WERI-Rb-1 (cell line): Measurements from ENCODE around the gene IPMK.

Source experiments
- DNase-seq: peaks from one replicate; pipeline ENCODE4 v3.0.0-alpha.2; 2020
- H3K27ac ChIP-seq: fragments of 250-450 bp; sonication (Bioruptor Pico); 2 replicates; pipeline ENCODE4 v1.5.1; 2020; ENCODE audit warnings: mild to moderate bottlenecking, moderate library complexity
- H3K27me3 ChIP-seq: fragments of 250-450 bp; sonication (Bioruptor Pico); 2 replicates; pipeline ENCODE4 v1.5.1; 2021; ENCODE audit warnings: mild to moderate bottlenecking, low read depth, moderate library complexity; ENCODE audit not compliant: insufficient read depth, severe bottlenecking
- H3K36me3 ChIP-seq: fragments of 250-450 bp; sonication (Bioruptor Pico); 2 replicates; pipeline ENCODE4 v1.5.1; 2020; ENCODE audit warnings: mild to moderate bottlenecking, moderate library complexity
- H3K4me3 ChIP-seq: 2 replicates; pipeline ENCODE4 v1.5.1; 2011; ENCODE audit warnings: low read depth, mild to moderate bottlenecking, control low read depth, low read length
- H3K9me3 ChIP-seq: fragments of 250-450 bp; sonication (Bioruptor Pico); 2 replicates; pipeline ENCODE4 v1.5.1; 2021; ENCODE audit warnings: mild to moderate bottlenecking, moderate library complexity; ENCODE audit not compliant: severe bottlenecking
- CTCF ChIP-seq: IDR thresholded peaks from 2 replicates; pipeline ENCODE4 v1.5.1; 2011; ENCODE audit warnings: low read depth, mild to moderate bottlenecking, control low read depth, inconsistent platforms, low read length

The IPMK gene

DNA sequence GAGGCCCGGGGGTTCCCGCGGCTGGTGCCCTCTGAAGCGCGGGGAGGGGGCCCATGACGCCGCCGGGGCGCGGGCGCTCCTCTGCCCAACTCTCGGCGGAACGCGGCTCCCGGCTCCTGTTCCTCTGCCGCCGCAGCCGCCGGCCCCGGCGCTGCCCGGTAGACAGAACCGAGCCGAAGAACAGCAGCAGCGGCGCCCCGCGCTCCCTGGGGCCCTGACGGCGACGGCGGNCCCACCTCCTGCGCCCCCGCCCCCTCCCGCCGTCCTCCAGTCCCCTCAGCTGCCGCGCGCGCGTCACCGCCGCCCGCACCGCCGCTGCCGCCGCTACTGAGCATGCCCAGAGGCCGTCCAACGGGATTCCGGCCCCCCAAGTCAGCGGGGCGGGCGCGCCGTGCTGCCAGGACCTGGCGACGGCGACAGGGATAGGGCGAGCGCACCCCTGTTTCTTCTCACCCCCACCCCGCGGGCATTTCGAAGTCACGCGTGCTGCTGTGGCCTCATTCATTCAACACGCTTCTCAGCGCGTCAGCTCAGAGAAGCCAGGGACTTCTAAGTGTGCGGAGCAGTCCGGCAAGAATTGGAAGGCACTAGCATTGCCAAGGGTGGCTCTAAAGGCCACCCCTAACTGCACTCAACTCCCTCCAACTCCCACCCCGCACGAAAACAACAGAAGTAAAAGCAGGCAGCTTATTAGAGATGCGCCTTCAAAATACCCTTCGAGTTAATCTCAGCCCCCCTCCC lies at the start of gene IPMK:
IPMK (minus strand) TSS at position 182 of the 741 bp plus-strand sequence. CDS start 283 bp downstream, outside the sequence.
- Histone ChIP-seq H3K27ac (peak within 1 kb of the TSS; percentile 87), H3K36me3 (no peaks in the 10 kb centered on the region), H3K4me3 (peak within 1 kb of the TSS; percentile 91), H3K27me3 (no peaks in the 10 kb centered on the region), H3K9me3 (no peaks in the 10 kb centered on the region)
- peak; percentile 95 for DNase-seq
- no peak for TF ChIP-seq CTCF

- H3K9me3 ChIP-seq = no peaks in the 10 kb centered on the region
- no peak overlapping the region for H3K27ac ChIP-seq
These were observed 49.2 kb upstream of the IPMK start for GRCh38 chr10:58316874-58317273.

GRCh38 chr10:58311026-58311425 lies 43.3 kb upstream of the IPMK start:
- Histone ChIP-seq H3K36me3 (no peaks in the 10 kb centered on the region), H3K27ac (no peak overlapping the region), H3K27me3 (no peaks in the 10 kb centered on the region), H3K9me3 (no peaks in the 10 kb centered on the region), H3K4me3 (no peak overlapping the region)
- no peak for TF ChIP-seq CTCF
- no peak for DNase-seq

More at GRCh38 chr10:58316874-58317273, 49.2 kb upstream of the IPMK start:
- Histone ChIP-seq H3K27me3 (no peaks in the 10 kb centered on the region), H3K4me3 (no peak overlapping the region), H3K36me3 (no peaks in the 10 kb centered on the region)
- TF ChIP-seq CTCF = no peak
- no peak for DNase-seq

DNA sequence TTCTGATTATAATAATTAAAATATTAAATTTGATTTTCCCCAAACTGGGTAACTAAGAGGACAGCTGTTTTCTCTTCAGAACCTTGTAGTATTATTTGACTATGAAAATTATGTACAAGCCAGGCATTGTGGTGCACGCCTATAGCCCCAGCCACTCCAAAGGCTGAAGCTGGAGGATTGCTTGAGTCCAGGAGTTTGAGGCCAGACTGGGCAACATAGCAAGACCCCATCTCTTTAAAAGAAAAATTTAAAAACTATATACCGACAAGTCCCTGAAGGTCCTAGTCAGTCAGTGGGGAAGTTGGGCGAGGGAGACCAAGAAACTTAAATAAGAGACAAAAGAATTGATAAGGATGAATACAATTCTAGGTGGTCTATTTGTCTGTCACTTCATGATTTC lies 40.0 kb upstream of the IPMK start:
- Histone ChIP-seq H3K27me3 (no peaks in the 10 kb centered on the region), H3K4me3 (no peak overlapping the region), H3K27ac (no peak overlapping the region), H3K36me3 (no peaks in the 10 kb centered on the region), H3K9me3 (no peaks in the 10 kb centered on the region)
- DNase-seq = no peak
- TF ChIP-seq CTCF = no peak

DNA sequence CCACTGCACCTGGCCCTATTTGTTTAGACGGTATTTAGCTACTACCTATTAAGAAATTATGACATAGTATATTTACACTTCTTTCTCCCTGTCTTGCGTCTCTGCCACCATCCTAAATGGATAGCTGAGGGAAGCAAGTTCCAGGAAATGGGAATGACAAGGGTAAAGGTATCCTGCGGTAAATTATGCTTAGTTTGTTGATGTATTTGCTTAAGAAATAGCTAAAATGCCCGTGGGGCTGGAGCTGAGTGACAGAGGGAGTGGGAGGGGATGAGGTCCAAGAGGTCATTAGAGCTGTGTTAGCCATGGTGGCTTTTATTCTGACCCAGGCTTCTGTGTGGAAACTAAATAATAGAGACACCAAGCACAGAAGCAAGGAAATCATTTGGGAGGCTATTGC lies 38.1 kb upstream of the IPMK start:
- Histone ChIP-seq H3K4me3 (no peak overlapping the region), H3K27me3 (no peaks in the 10 kb centered on the region), H3K27ac (no peak overlapping the region), H3K9me3 (no peaks in the 10 kb centered on the region), H3K36me3 (no peaks in the 10 kb centered on the region)
- TF ChIP-seq CTCF = no peak
- DNase-seq = no peak
